ENCODE data around the gene LYZL4.

Gene LYZL4

DNA sequence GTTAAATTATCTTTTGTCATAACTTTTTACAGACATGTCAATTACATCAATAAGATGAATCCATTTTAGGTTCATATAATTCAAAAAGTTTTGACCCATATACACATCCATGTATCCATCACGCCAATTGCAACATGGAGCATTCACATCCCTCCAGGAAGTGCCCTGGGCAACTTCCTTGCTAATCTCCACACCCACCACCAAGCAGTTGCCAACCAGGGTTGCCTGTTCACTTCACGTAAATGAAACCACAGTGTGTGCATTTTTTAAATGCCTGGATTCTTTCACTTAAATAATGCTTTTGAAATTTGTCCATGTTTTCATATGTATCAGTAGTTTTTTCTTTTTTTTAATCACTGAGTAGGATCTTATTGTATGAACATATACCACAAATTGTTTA is 40.7 kb upstream of the LYZL4 start:
- no peaks in the 10 kb centered on the region for H3K27me3 ChIP-seq (ENCODE audit: control insufficient read depth, insufficient read depth, low read length)
- no peaks in the 10 kb centered on the region for H3K9me3 ChIP-seq (ENCODE audit: control insufficient read depth, low read length)
- TF ChIP-seq, protein P1, sequence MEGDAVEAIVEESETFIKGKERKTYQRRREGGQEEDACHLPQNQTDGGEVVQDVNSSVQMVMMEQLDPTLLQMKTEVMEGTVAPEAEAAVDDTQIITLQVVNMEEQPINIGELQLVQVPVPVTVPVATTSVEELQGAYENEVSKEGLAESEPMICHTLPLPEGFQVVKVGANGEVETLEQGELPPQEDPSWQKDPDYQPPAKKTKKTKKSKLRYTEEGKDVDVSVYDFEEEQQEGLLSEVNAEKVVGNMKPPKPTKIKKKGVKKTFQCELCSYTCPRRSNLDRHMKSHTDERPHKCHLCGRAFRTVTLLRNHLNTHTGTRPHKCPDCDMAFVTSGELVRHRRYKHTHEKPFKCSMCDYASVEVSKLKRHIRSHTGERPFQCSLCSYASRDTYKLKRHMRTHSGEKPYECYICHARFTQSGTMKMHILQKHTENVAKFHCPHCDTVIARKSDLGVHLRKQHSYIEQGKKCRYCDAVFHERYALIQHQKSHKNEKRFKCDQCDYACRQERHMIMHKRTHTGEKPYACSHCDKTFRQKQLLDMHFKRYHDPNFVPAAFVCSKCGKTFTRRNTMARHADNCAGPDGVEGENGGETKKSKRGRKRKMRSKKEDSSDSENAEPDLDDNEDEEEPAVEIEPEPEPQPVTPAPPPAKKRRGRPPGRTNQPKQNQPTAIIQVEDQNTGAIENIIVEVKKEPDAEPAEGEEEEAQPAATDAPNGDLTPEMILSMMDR (IDR thresholded peaks at IDR 0.05), result no peak
- H3K36me3 ChIP-seq (ENCODE audit: control insufficient read depth, insufficient read depth, low read length), result no peaks in the 10 kb centered on the region
- no peak overlapping the region for H3K27ac ChIP-seq
- H2AFZ ChIP-seq, result no peak overlapping the region
- H3K9ac ChIP-seq, result no peak overlapping the region
- no peaks in the 10 kb centered on the region for H3K4me1 ChIP-seq
- H3K4me2 ChIP-seq (ENCODE audit: low read length), result no peak overlapping the region
- no peak overlapping the region for H3K4me3 ChIP-seq (ENCODE audit: low read depth, low read length)
- H3K79me2 ChIP-seq, result no peaks in the 10 kb centered on the region

DNA sequence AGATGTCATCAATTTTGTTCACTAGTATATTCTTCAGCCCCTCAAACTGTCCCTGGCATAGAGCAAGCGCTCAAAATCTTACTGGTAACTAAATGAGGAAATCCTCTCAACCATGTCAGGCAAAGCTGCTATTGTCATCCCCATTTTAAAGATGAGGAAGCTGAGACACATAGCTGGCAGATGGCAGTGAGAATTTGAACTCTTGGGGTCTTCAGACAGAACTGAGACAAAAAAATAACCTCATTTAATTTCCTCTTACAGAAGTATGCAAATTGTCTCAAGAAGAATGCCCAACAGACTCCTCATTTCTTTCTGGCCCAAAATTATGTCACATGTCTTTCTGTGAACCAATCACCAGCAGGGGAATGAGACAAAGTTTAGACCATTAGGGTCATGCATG is 40.2 kb upstream of the LYZL4 start:
- Histone ChIP-seq H3K4me2 (ENCODE audit: low read length) (no peak overlapping the region), H3K36me3 (ENCODE audit: control insufficient read depth, insufficient read depth, low read length) (no peaks in the 10 kb centered on the region), H3K9ac (no peak overlapping the region), H3K4me3 (ENCODE audit: low read depth, low read length) (no peak overlapping the region), H3K4me1 (no peaks in the 10 kb centered on the region), H3K9me3 (ENCODE audit: control insufficient read depth, low read length) (no peaks in the 10 kb centered on the region), H3K27me3 (ENCODE audit: control insufficient read depth, insufficient read depth, low read length) (no peaks in the 10 kb centered on the region), H3K27ac (no peak overlapping the region), H3K79me2 (no peaks in the 10 kb centered on the region), H2AFZ (no peak overlapping the region)
- TF ChIP-seq, protein P1 (IDR thresholded peaks at IDR 0.05), result no peak

DNA sequence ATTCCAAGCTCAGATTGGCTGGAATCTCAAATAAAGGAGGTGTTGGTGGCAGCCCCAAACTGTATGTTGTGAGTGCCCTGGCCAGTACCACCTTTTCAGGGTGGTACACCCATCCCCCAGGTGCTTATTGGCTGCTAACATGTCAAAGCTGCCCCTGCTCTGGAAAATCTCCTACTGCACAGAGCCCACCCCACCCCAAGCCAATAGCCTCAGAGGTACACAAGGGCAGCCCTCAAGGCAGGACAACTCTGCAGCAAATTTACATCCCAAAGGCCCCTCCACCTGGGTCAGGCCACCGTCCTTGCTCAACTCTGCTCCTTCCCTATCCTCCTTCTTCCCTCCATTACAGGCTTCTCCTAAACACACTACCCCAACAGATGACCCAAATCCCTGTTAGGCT is 37.1 kb upstream of the LYZL4 start:
- Histone ChIP-seq H3K27ac (no peak overlapping the region), H3K4me2 (ENCODE audit: low read length) (no peak overlapping the region), H3K36me3 (ENCODE audit: control insufficient read depth, insufficient read depth, low read length) (no peaks in the 10 kb centered on the region), H3K9ac (no peak overlapping the region), H3K9me3 (ENCODE audit: control insufficient read depth, low read length) (no peaks in the 10 kb centered on the region), H3K27me3 (ENCODE audit: control insufficient read depth, insufficient read depth, low read length) (no peaks in the 10 kb centered on the region), H3K79me2 (no peaks in the 10 kb centered on the region), H3K4me1 (no peaks in the 10 kb centered on the region), H3K4me3 (ENCODE audit: low read depth, low read length) (no peak overlapping the region), H2AFZ (no peak overlapping the region)
- TF ChIP-seq, protein P1 (IDR thresholded peaks at IDR 0.05), result no peak

DNA sequence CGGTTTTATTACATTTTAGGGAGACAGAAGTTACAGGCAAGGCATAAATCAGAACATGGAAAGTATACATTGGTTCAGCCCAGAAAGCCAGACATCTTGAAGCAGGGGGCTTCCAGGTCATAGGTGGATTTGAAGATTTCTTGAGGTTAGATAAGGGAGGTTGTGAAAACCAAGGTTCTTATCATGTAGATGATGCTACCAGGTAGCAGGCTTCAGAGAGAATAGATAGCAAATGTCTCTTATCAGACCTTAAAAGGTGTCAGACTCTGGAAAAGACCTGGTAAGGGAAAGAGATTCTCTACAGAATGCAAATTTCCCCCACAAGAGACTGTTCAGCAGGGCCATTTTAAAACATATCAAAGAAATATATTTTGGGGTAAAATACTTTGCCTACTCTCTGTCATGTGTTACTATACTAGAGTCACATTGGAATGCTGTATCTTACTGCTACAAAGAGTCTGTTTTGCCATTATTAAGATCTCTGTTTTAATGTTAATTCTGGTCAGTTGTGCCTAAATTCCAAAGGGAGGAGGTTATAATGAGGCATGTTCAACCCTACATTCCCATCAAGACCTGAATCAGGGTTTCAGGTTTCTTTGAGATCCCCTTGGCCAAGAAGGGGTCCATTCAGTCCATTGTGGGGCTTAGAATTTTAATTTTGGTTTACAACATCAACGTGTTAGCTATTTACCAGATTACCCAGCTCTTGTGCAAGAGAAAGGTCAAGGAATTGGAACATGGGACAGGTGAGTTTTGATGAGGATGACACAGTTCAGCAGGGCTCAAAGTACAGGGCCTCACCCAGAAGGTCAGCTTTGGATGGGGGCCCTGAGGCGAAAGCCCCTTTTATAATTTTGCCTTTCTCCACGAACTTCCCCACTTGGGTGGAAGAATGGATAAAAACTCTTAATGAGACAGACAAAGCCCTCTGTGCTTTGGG is 36.0 kb upstream of the LYZL4 start:
- TF ChIP-seq, protein P1 (IDR thresholded peaks at IDR 0.05), result no peak
- no peaks in the 10 kb centered on the region for H3K4me1 ChIP-seq
- H3K27ac ChIP-seq, result no peak overlapping the region
- H3K79me2 ChIP-seq, result no peaks in the 10 kb centered on the region
- H2AFZ ChIP-seq, result no peak overlapping the region
- H3K4me2 ChIP-seq (ENCODE audit: low read length), result no peak overlapping the region
- H3K9me3 ChIP-seq (ENCODE audit: control insufficient read depth, low read length), result no peaks in the 10 kb centered on the region
- H3K36me3 ChIP-seq (ENCODE audit: control insufficient read depth, insufficient read depth, low read length), result no peaks in the 10 kb centered on the region
- H3K9ac ChIP-seq, result no peak overlapping the region
- no peaks in the 10 kb centered on the region for H3K27me3 ChIP-seq (ENCODE audit: control insufficient read depth, insufficient read depth, low read length)
- H3K4me3 ChIP-seq (ENCODE audit: low read depth, low read length), result no peak overlapping the region
